CD4-positive, CD25-positive, alpha-beta regulatory T cell (primary cell): ENCODE data around the gene EPHB1. TPM values are rescaled to one million over a fixed set of nuclear protein-coding genes. Genes with fewer than 3 reads are reported as not detected.

Experiments used
- ATAC-seq, 2 donors: fragments of 150-1000 bp; cut with Tn5 transposase; one replicate each; pipeline ENCODE4 v1.10.0; 2021; ENCODE audit warnings: low read depth in 2 of 2, moderate number of reproducible peaks in 2 of 2, moderate library complexity in 1 of 2
- DNase-seq, 3 donors: peaks; one replicate each; pipeline versions ENCODE4 v3.0.0 to v3.0.0-alpha.2; 2012 to 2022; ENCODE audit warnings: mixed read lengths in 1 of 3
- H3K27ac ChIP-seq: one replicate; pipeline ENCODE4 v1.7.0; 2013; ENCODE audit warnings: mild to moderate bottlenecking, low read length; ENCODE audit not compliant: insufficient read depth, poor library complexity, severe bottlenecking
- H3K27me3 ChIP-seq: one replicate; pipeline ENCODE4 v1.7.0; 2013; ENCODE audit warnings: low read length; ENCODE audit not compliant: control insufficient read depth, insufficient read depth
- H3K36me3 ChIP-seq: one replicate; pipeline ENCODE4 v1.7.0; 2013; ENCODE audit warnings: mild to moderate bottlenecking, low read length, moderate library complexity; ENCODE audit not compliant: control insufficient read depth, insufficient read depth
- H3K4me1 ChIP-seq: 2 replicates; pipeline ENCODE4 v1.7.0; 2013; ENCODE audit warnings: mild to moderate bottlenecking, low read length; ENCODE audit not compliant: insufficient read depth, control insufficient read depth, poor library complexity, severe bottlenecking
- H3K4me3 ChIP-seq: one replicate; pipeline ENCODE4 v1.7.0; 2013; ENCODE audit warnings: low read depth, mild to moderate bottlenecking, low read length, moderate library complexity
- H3K9me3 ChIP-seq, 2 experiments: 1 replicate in 1 of 2; 2 replicates in 1 of 2; pipeline ENCODE4 v1.7.0; 2013; ENCODE audit warnings: low read length in 2 of 2, mild to moderate bottlenecking in 1 of 2, moderate library complexity in 1 of 2; ENCODE audit not compliant: control insufficient read depth in 2 of 2
- H3K27ac Mint-ChIP-seq, 3 donors: one replicate each; pipeline ENCODE4 v1.8.0; 2020 to 2022; ENCODE audit warnings: mild to moderate bottlenecking in 3 of 3, mixed read lengths in 3 of 3, moderate library complexity in 2 of 3
- H3K27me3 Mint-ChIP-seq: one replicate; pipeline ENCODE4 v1.8.0; 2022; ENCODE audit warnings: mild to moderate bottlenecking, mixed read lengths
- H3K36me3 Mint-ChIP-seq: one replicate; pipeline ENCODE4 v1.8.0; 2020; ENCODE audit warnings: mixed read lengths
- H3K4me1 Mint-ChIP-seq, 4 donors: one replicate each; pipeline ENCODE4 v1.8.0; 2020 to 2022; ENCODE audit warnings: mixed read lengths in 4 of 4, mild to moderate bottlenecking in 1 of 4
- H3K4me3 Mint-ChIP-seq, 4 donors: one replicate each; pipeline ENCODE4 v1.8.0; 2020 to 2022; ENCODE audit warnings: mild to moderate bottlenecking in 4 of 4, mixed read lengths in 4 of 4, moderate library complexity in 3 of 4
- H3K9me3 Mint-ChIP-seq, 7 donors: one replicate each; pipeline ENCODE4 v1.8.0; 2020 to 2022; ENCODE audit warnings: mixed read lengths in 7 of 7, mild to moderate bottlenecking in 3 of 7, moderate library complexity in 2 of 7
- polyA plus RNA-seq, 4 donors: library from polyadenylated mRNA; unstranded; fragments of 300-500 nt; fragmentation: Illumina TruSeq; gene quantifications; one replicate each; pipeline ENCODE4 v1.2.3, GENCODE V29; 2021
- total RNA-seq: library from RNA; stranded (reverse); gene quantifications from one replicate; pipeline ENCODE4 v1.2.3, GENCODE V29; 2022

Gene EPHB1
- total and polyA plus RNA-seq, 5 donors from 2014 or later = 0.32 to 2.1 (median 0.84) TPM

DNA sequence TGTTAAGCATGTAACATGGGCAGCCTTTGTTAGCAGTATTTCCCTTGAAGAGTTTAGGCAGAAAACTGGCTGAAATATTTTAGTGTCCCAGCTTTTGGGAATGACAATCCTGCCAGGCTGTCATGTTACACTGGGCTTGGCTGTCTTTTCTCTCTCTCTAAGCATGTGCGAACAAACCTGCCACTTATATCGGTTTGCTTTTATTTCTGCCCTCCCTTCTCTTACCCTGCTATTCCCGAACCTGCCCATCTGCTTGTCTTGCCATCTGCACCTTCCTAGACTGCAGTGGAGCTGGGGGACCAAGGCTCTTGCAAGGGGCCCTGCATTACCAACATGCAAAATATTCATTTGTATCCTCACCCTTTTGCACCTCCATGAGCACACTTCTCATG lies 339.6 kb downstream of the EPHB1 start:
- no peaks in the 10 kb centered on the region for H3K27me3 Mint-ChIP-seq
- H3K27ac ChIP-seq = no peak overlapping the region
- peaks cover 0 to 2% (median 0%) of the 10 kb centered on the region in 7 donors for H3K9me3 Mint-ChIP-seq
- no peaks in the 10 kb centered on the region for H3K36me3 Mint-ChIP-seq
- H3K9me3 ChIP-seq = no peaks in the 10 kb centered on the region
- no peak for ATAC-seq
- H3K36me3 ChIP-seq = no peaks in the 10 kb centered on the region
- no peaks in the 10 kb centered on the region for H3K4me1 ChIP-seq
- H3K4me3 Mint-ChIP-seq = no peak overlapping the region
- DNase-seq = no peak
- no peaks in the 10 kb centered on the region for H3K27me3 ChIP-seq
- H3K27ac Mint-ChIP-seq = no peak overlapping the region
- H3K4me1 Mint-ChIP-seq = peaks cover 0 to under 1% (median 0%) of the 10 kb centered on the region in 4 donors
- no peak overlapping the region for H3K4me3 ChIP-seq

DNA sequence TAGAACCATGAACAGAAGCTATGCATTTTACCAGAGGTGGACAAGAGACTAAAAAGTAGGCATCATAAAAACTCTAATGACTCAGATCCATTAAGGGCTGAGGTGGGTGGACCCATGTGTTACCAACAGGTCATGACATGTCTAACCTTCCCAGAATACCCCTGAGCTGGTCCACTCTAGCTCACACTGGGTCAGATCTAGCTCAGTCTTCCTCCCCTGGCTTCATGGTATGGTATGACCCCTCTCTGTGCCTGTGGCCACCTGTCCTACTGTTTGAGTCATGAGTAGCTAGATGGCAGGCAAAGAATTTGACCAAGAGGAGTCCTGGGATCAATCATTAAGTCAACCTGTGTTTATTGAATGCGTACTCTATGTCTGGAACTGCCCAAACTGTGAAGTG lies 340.4 kb downstream of the EPHB1 start:
- no peak overlapping the region for H3K4me3 Mint-ChIP-seq
- no peaks in the 10 kb centered on the region for H3K4me1 Mint-ChIP-seq
- ATAC-seq = no peak
- no peaks in the 10 kb centered on the region for H3K27me3 ChIP-seq
- no peaks in the 10 kb centered on the region for H3K4me1 ChIP-seq
- H3K27ac Mint-ChIP-seq = no peak overlapping the region
- H3K9me3 Mint-ChIP-seq = no peaks in the 10 kb centered on the region
- H3K36me3 Mint-ChIP-seq = no peaks in the 10 kb centered on the region
- no peaks in the 10 kb centered on the region for H3K36me3 ChIP-seq
- H3K27me3 Mint-ChIP-seq = no peaks in the 10 kb centered on the region
- H3K9me3 ChIP-seq = no peaks in the 10 kb centered on the region
- no peak overlapping the region for H3K4me3 ChIP-seq
- DNase-seq = no peak
- no peak overlapping the region for H3K27ac ChIP-seq

DNA sequence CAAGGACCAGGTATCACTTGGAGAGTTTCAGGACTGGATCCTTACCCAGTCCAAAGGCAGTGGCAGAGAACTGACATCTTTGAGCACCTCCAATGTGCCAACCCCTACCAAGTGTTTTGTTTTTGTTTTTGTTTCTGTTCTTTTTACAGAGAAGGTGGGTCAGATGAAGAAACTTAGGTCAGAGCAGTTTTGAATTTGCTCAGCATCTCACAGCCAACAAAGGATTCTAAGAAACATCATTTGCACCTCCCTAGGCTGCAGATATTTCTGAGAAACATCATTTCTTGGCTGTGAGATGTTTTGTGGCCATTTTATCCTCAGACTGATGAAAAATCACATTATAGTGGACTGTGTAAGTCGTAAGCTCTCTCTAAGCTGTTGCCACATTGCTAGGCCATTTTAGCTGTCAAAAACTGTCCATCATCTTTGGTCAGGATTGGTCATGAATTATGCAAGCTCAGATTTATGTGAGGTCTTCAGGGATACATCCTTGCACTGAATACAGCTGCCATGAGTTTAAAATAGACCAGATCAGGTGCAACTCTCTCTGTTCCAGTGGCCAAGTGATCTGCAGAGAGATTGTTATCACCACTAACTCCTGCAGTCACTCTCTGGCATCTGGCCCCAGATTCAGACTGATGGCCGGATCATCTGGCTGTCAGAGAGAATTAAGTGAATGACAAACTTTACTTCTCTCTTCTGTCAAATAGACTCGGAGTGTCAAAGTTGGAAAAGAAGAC lies 341.5 kb downstream of the EPHB1 start:
- Histone ChIP-seq H3K9me3 (no peaks in the 10 kb centered on the region), H3K4me3 (no peak overlapping the region), H3K27me3 (no peaks in the 10 kb centered on the region), H3K4me1 (no peaks in the 10 kb centered on the region), H3K36me3 (no peaks in the 10 kb centered on the region), H3K27ac (no peak overlapping the region)
- H3K9me3 Mint-ChIP-seq = no peaks in the 10 kb centered on the region
- no peaks in the 10 kb centered on the region for H3K4me1 Mint-ChIP-seq
- DNase-seq = no peak
- no peaks in the 10 kb centered on the region for H3K36me3 Mint-ChIP-seq
- no peak overlapping the region for H3K4me3 Mint-ChIP-seq
- no peaks in the 10 kb centered on the region for H3K27me3 Mint-ChIP-seq
- H3K27ac Mint-ChIP-seq = no peak overlapping the region
- no peak for ATAC-seq

DNA sequence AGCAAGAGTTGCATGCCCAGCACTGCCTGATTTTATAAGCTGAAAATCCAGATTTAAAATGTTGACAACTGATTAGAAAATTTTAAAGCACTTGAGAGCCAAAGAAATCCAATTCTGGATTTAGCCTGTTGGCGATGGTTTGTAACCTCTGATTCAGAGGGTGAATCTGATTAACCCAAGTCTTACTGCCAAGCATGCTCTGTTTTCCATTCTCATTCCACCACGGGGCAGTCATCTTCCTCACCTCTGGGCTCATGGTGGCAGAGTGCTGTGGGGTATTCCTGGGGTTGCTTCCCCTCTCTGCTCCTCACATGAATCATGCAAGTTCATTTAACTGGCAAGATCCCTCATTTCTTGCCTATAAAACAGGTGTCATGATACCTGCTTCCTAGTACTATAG lies 342.2 kb downstream of the EPHB1 start:
- Mint-ChIP-seq H3K36me3 (no peaks in the 10 kb centered on the region), H3K27me3 (no peaks in the 10 kb centered on the region), H3K9me3 (no peaks in the 10 kb centered on the region), H3K27ac (no peak overlapping the region), H3K4me1 (no peaks in the 10 kb centered on the region), H3K4me3 (no peak overlapping the region)
- H3K9me3 ChIP-seq = no peaks in the 10 kb centered on the region
- H3K36me3 ChIP-seq = no peaks in the 10 kb centered on the region
- H3K4me1 ChIP-seq = no peaks in the 10 kb centered on the region
- ATAC-seq (no peak), DNase-seq (no peak)
- H3K4me3 ChIP-seq = no peak overlapping the region
- H3K27ac ChIP-seq = no peak overlapping the region
- no peaks in the 10 kb centered on the region for H3K27me3 ChIP-seq

DNA sequence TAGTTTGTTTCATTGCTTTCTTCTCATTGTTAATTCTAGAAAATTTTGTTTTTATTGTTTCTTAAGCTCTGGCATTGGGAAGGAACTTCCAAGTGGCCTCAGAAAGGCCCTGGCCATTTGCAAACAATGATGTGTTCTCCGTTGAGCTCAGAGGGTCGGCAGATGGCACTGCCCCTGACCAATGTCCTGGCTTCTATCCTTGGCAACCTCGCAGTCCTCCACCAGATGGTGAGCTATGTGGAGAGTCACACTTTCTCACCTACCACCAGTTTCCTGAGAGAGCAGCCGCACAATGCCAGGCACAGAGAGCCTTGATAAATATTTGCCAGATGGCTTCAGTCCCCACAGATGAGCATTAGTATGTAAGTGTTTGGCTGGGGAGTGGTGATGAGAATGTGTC lies 343.7 kb downstream of the EPHB1 start:
- DNase-seq = no peak
- Mint-ChIP-seq H3K36me3 (no peaks in the 10 kb centered on the region), H3K4me1 (no peaks in the 10 kb centered on the region), H3K27me3 (no peaks in the 10 kb centered on the region), H3K27ac (no peak overlapping the region), H3K9me3 (no peaks in the 10 kb centered on the region), H3K4me3 (no peak overlapping the region)
- no peak for ATAC-seq
- no peaks in the 10 kb centered on the region for H3K4me1 ChIP-seq
- H3K36me3 ChIP-seq = no peaks in the 10 kb centered on the region
- H3K4me3 ChIP-seq = no peak overlapping the region
- H3K9me3 ChIP-seq = no peaks in the 10 kb centered on the region
- no peaks in the 10 kb centered on the region for H3K27me3 ChIP-seq
- H3K27ac ChIP-seq = no peak overlapping the region

DNA sequence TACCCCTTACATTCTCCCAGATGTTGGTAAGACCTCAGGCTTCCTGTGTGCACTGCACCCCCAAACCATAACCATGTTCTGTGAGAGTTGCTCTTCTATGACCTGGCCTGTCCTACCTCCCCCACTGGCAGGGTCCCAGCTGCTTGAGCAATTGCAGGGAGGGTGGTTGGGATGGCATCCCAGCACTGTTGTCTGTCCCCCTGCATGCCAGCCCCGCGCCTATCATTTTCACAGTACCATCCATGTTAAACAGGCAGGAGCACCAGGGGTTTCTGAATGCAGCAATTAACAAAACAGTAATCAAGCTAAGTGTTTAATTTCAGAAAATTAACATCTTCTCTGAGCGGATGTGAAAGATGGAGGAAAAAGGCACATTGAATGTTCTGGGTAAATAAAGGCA lies 345.5 kb downstream of the EPHB1 start:
- H3K36me3 ChIP-seq = no peaks in the 10 kb centered on the region
- H3K4me1 ChIP-seq = no peaks in the 10 kb centered on the region
- no peak overlapping the region for H3K4me3 Mint-ChIP-seq
- H3K9me3 Mint-ChIP-seq = no peaks in the 10 kb centered on the region
- no peak overlapping the region for H3K27ac Mint-ChIP-seq
- DNase-seq = no peak
- no peak overlapping the region for H3K4me3 ChIP-seq
- H3K27ac ChIP-seq = no peak overlapping the region
- H3K9me3 ChIP-seq = no peaks in the 10 kb centered on the region
- H3K27me3 ChIP-seq = no peaks in the 10 kb centered on the region
- no peaks in the 10 kb centered on the region for H3K36me3 Mint-ChIP-seq
- peaks cover 4% of the 10 kb centered on the region for H3K27me3 Mint-ChIP-seq
- H3K4me1 Mint-ChIP-seq = no peaks in the 10 kb centered on the region
- ATAC-seq = no peak

DNA sequence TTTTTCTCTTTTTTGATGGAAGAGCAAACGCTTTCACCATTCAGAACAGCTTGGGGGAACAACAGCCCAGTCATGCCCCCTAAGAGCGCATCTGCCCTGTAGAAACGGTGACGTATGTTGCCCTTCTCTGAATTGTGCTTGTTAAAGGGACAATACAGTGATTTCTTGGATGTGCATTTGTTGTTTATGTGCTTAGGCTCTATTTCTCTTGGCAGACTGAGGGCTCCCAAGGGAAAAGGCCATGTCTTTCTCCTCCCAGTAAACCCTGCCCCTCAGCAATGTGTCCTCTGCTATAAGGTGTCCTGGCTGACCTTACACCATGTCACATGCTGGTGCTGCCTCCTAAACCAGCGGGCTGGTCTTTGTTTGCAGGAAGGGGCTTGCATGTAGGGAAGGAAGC lies 346.1 kb downstream of the EPHB1 start:
- no peak overlapping the region for H3K27ac ChIP-seq
- H3K36me3 ChIP-seq = no peaks in the 10 kb centered on the region
- peaks cover 4% of the 10 kb centered on the region for H3K27me3 Mint-ChIP-seq

DNA sequence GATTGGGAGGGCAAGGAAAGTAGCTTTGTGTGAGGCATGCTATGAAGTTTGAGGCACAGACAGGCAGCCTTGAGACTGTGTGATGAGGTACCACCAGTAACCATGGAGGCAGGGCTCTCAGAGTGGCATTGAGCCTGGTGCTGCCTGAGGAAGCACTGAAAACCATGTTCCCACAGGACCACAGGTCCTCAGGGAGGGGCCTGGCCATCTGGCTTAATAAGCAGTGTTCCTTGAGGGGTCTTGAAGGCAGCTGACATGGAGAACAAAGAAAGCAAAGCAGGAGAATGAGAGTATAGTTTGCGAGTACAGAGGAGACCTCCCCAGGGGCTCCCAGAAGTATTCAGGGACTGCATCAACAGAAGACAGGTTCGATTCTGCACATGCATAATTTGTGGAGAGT lies 346.6 kb downstream of the EPHB1 start:
- Histone ChIP-seq H3K4me3 (no peak overlapping the region), H3K4me1 (no peaks in the 10 kb centered on the region), H3K27me3 (no peaks in the 10 kb centered on the region), H3K9me3 (no peaks in the 10 kb centered on the region), H3K27ac (no peak overlapping the region), H3K36me3 (no peaks in the 10 kb centered on the region)
- no peaks in the 10 kb centered on the region for H3K9me3 Mint-ChIP-seq
- no peaks in the 10 kb centered on the region for H3K36me3 Mint-ChIP-seq
- no peak overlapping the region for H3K4me3 Mint-ChIP-seq
- no peak overlapping the region for H3K27ac Mint-ChIP-seq
- no peak for ATAC-seq
- DNase-seq = no peak
- H3K27me3 Mint-ChIP-seq = peaks cover 4% of the 10 kb centered on the region
- no peaks in the 10 kb centered on the region for H3K4me1 Mint-ChIP-seq

More for the DNA sequence above, 346.1 kb downstream of the EPHB1 start:
- Histone ChIP-seq H3K27me3 (no peaks in the 10 kb centered on the region), H3K4me1 (no peaks in the 10 kb centered on the region), H3K9me3 (no peaks in the 10 kb centered on the region), H3K4me3 (no peak overlapping the region)
- H3K9me3 Mint-ChIP-seq = no peaks in the 10 kb centered on the region
- ATAC-seq = no peak
- no peak overlapping the region for H3K27ac Mint-ChIP-seq
- no peaks in the 10 kb centered on the region for H3K36me3 Mint-ChIP-seq
- no peak for DNase-seq
- no peak overlapping the region for H3K4me3 Mint-ChIP-seq
- no peaks in the 10 kb centered on the region for H3K4me1 Mint-ChIP-seq
